ENCODE results near the gene SBK2. TPM values are rescaled to one million over a fixed set of nuclear protein-coding genes. Genes with fewer than 3 reads are reported as not detected.
"Not testable (repeated sequence)": the region's sequence is repeated elsewhere in the genome, so short reads cannot be mapped to it uniquely, and the experiment has no call there.

The SBK2 gene
- total RNA-seq (not detected), polyA plus RNA-seq (not detected)
- long read RNA-seq, donor 1 = 0 reads
- long read RNA-seq, donor 2 = 0 reads
- long read RNA-seq, donor 3 = 0 reads
- long read RNA-seq, donor 4 = 0 reads
- long read RNA-seq, donor 5 = 0 reads
- long read RNA-seq, donor 6 = 0 reads
- long read RNA-seq, donor 7 = 0 reads
- long read RNA-seq, donor 8 = 0 reads
- long read RNA-seq, donor 9 = 0 reads
- long read RNA-seq, donor 10 = 0 reads

- H3K4me3 ChIP-seq (ENCODE audit: low read length in 2 of 2) = no peak within 1 kb of the TSS
- no peaks in the 10 kb centered on the region for H3K9me3 ChIP-seq (ENCODE audit: control insufficient read depth in 2 of 2, insufficient read depth in 1 of 2, low read length in 1 of 2)
- no peaks in the 10 kb centered on the region for H3K27me3 ChIP-seq (ENCODE audit: control insufficient read depth in 2 of 2, insufficient read depth in 1 of 2, low read length in 1 of 2)
- no peak for DNase-seq (ENCODE audit: low read depth in 6 of 9, low spot score in 9 of 9)
- no peak within 1 kb of the TSS for H3K27ac ChIP-seq (ENCODE audit: low read depth in 1 of 2, low read length in 1 of 2)
- no peaks in the 10 kb centered on the region for H3K4me1 ChIP-seq (ENCODE audit: control insufficient read depth in 2 of 2, insufficient read depth in 2 of 2, low read length in 2 of 2)
- no peaks in the 10 kb centered on the region for H3K36me3 ChIP-seq (ENCODE audit: control insufficient read depth in 2 of 2, insufficient read depth in 2 of 2, low read length in 1 of 2)
- WGBS = 70% methylated on average over 14 of the region's 14 CpGs
These were observed at the start of gene SBK2 for GRCh38 chr19:55536951-55537740. Gene SBK2 (minus strand): TSS chr19:55537133. CDS start chr19:55536294, 839 bp downstream.

GRCh38 chr19:55585658-55586339, 48.9 kb upstream of the SBK2 start:
- Histone ChIP-seq H3K36me3 (ENCODE audit: control insufficient read depth in 2 of 2, insufficient read depth in 2 of 2, low read length in 1 of 2) (no peaks in the 10 kb centered on the region), H3K27ac (ENCODE audit: low read depth in 1 of 2, low read length in 1 of 2) (peak overlapping the region; percentile 19 to 69), H3K27me3 (ENCODE audit: control insufficient read depth in 2 of 2, insufficient read depth in 1 of 2, low read length in 1 of 2) (peaks cover 4 to 10% of the 10 kb centered on the region in 2 donors), H3K9me3 (ENCODE audit: control insufficient read depth in 2 of 2, insufficient read depth in 1 of 2, low read length in 1 of 2) (no peaks in the 10 kb centered on the region), H3K4me3 (ENCODE audit: low read length in 2 of 2) (peak overlapping the region; percentile 30 to 36), H3K4me1 (ENCODE audit: control insufficient read depth in 2 of 2, insufficient read depth in 2 of 2, low read length in 2 of 2) (peaks cover 19 to 38% of the 10 kb centered on the region in 2 donors)
- peak in 5 of 9 donors; percentile 56 to 81 (median 73) for DNase-seq (ENCODE audit: low read depth in 6 of 9, low spot score in 9 of 9)
- 5% methylated on average over 36 of the region's 36 CpGs for whole genome bisulfite sequencing

GRCh38 chr19:55584871-55585270, 47.9 kb upstream of the SBK2 start:
- peaks cover 21 to 38% of the 10 kb centered on the region in 2 donors for H3K4me1 ChIP-seq (ENCODE audit: control insufficient read depth in 2 of 2, insufficient read depth in 2 of 2, low read length in 2 of 2)

GRCh38 chr19:55583897-55584296, 47.0 kb upstream of the SBK2 start:
- H3K9me3 ChIP-seq (ENCODE audit: control insufficient read depth in 2 of 2, insufficient read depth in 1 of 2, low read length in 1 of 2); H3K27ac ChIP-seq (ENCODE audit: low read depth in 1 of 2, low read length in 1 of 2); H3K36me3 ChIP-seq (ENCODE audit: control insufficient read depth in 2 of 2, insufficient read depth in 2 of 2, low read length in 1 of 2); DNase-seq (ENCODE audit: low read depth in 6 of 9, low spot score in 9 of 9); H3K4me3 ChIP-seq (ENCODE audit: low read length in 2 of 2): not testable (repeated sequence)
- H3K27me3 ChIP-seq (ENCODE audit: control insufficient read depth in 2 of 2, insufficient read depth in 1 of 2, low read length in 1 of 2) = peaks cover 4 to 10% of the 10 kb centered on the region in 2 donors
- 92% methylated on average over 8 of the region's 8 CpGs for WGBS
- H3K4me1 ChIP-seq (ENCODE audit: control insufficient read depth in 2 of 2, insufficient read depth in 2 of 2, low read length in 2 of 2) = peaks cover 22 to 38% of the 10 kb centered on the region in 2 donors

More at GRCh38 chr19:55584871-55585270, 47.9 kb upstream of the SBK2 start:
- no peak overlapping the region for H3K27ac ChIP-seq (ENCODE audit: low read depth in 1 of 2, low read length in 1 of 2)
- H3K27me3 ChIP-seq (ENCODE audit: control insufficient read depth in 2 of 2, insufficient read depth in 1 of 2, low read length in 1 of 2) = peaks cover 4 to 10% of the 10 kb centered on the region in 2 donors
- H3K36me3 ChIP-seq (ENCODE audit: control insufficient read depth in 2 of 2, insufficient read depth in 2 of 2, low read length in 1 of 2) = no peaks in the 10 kb centered on the region
- 98% methylated on average over 11 of the region's 11 CpGs for WGBS
- no peak for DNase-seq (ENCODE audit: low read depth in 6 of 9, low spot score in 9 of 9)
- H3K4me3 ChIP-seq (ENCODE audit: low read length in 2 of 2) = no peak overlapping the region
- no peaks in the 10 kb centered on the region for H3K9me3 ChIP-seq (ENCODE audit: control insufficient read depth in 2 of 2, insufficient read depth in 1 of 2, low read length in 1 of 2)

GRCh38 chr19:55582284-55582683, 45.4 kb upstream of the SBK2 start:
- not testable (repeated sequence) for DNase-seq (ENCODE audit: low read depth in 6 of 9, low spot score in 9 of 9); H3K9me3 ChIP-seq (ENCODE audit: control insufficient read depth in 2 of 2, insufficient read depth in 1 of 2, low read length in 1 of 2); H3K27me3 ChIP-seq (ENCODE audit: control insufficient read depth in 2 of 2, insufficient read depth in 1 of 2, low read length in 1 of 2); H3K27ac ChIP-seq (ENCODE audit: low read depth in 1 of 2, low read length in 1 of 2); H3K4me3 ChIP-seq (ENCODE audit: low read length in 2 of 2)
- Histone ChIP-seq H3K36me3 (ENCODE audit: control insufficient read depth in 2 of 2, insufficient read depth in 2 of 2, low read length in 1 of 2) (peaks cover 3 to 20% of the 10 kb centered on the region in 2 donors), H3K4me1 (ENCODE audit: control insufficient read depth in 2 of 2, insufficient read depth in 2 of 2, low read length in 2 of 2) (peaks cover 22 to 31% of the 10 kb centered on the region in 2 donors)
- 91% methylated on average over 4 of the region's 4 CpGs for WGBS

GRCh38 chr19:55581823-55582223, 44.9 kb upstream of the SBK2 start:
- H3K27ac ChIP-seq (ENCODE audit: low read depth in 1 of 2, low read length in 1 of 2) = no peak overlapping the region
- no peak for DNase-seq (ENCODE audit: low read depth in 6 of 9, low spot score in 9 of 9)
- H3K9me3 ChIP-seq (ENCODE audit: control insufficient read depth in 2 of 2, insufficient read depth in 1 of 2, low read length in 1 of 2) = no peaks in the 10 kb centered on the region
- peaks cover 20 to 26% of the 10 kb centered on the region in 2 donors for H3K4me1 ChIP-seq (ENCODE audit: control insufficient read depth in 2 of 2, insufficient read depth in 2 of 2, low read length in 2 of 2)
- 70% methylated on average over 6 of the region's 6 CpGs for WGBS
- peaks cover 4 to 5% of the 10 kb centered on the region in 2 donors for H3K27me3 ChIP-seq (ENCODE audit: control insufficient read depth in 2 of 2, insufficient read depth in 1 of 2, low read length in 1 of 2)
- peaks cover 4 to 21% of the 10 kb centered on the region in 2 donors for H3K36me3 ChIP-seq (ENCODE audit: control insufficient read depth in 2 of 2, insufficient read depth in 2 of 2, low read length in 1 of 2)
- H3K4me3 ChIP-seq (ENCODE audit: low read length in 2 of 2) = no peak overlapping the region

GRCh38 chr19:55581145-55581822, 44.4 kb upstream of the SBK2 start:
- no peaks in the 10 kb centered on the region for H3K9me3 ChIP-seq (ENCODE audit: control insufficient read depth in 2 of 2, insufficient read depth in 1 of 2, low read length in 1 of 2)
- H3K36me3 ChIP-seq (ENCODE audit: control insufficient read depth in 2 of 2, insufficient read depth in 2 of 2, low read length in 1 of 2) = peaks cover 5 to 21% of the 10 kb centered on the region in 2 donors
- WGBS = 50% methylated on average over 12 of the region's 12 CpGs
- peak in 2 of 9 donors; percentile 29 to 46 for DNase-seq (ENCODE audit: low read depth in 6 of 9, low spot score in 9 of 9)
- peaks cover 0 to 4% of the 10 kb centered on the region in 2 donors for H3K27me3 ChIP-seq (ENCODE audit: control insufficient read depth in 2 of 2, insufficient read depth in 1 of 2, low read length in 1 of 2)
- peak overlapping the region; percentile 68 to 84 for H3K4me3 ChIP-seq (ENCODE audit: low read length in 2 of 2)
- H3K27ac ChIP-seq (ENCODE audit: low read depth in 1 of 2, low read length in 1 of 2) = peak overlapping the region in 1 of 2 donors; percentile 86
- peaks cover 15 to 21% of the 10 kb centered on the region in 2 donors for H3K4me1 ChIP-seq (ENCODE audit: control insufficient read depth in 2 of 2, insufficient read depth in 2 of 2, low read length in 2 of 2)

GRCh38 chr19:55580628-55581144, 43.8 kb upstream of the SBK2 start, which contains the start of gene ZNF579:
Gene ZNF579 (minus strand): TSS chr19:55580848. CDS start chr19:55579639, 1,209 bp downstream.
- peaks cover 5 to 21% of the 10 kb centered on the region in 2 donors for H3K36me3 ChIP-seq (ENCODE audit: control insufficient read depth in 2 of 2, insufficient read depth in 2 of 2, low read length in 1 of 2)

More at GRCh38 chr19:55580628-55581144, 43.8 kb upstream of the SBK2 start, which contains the start of gene ZNF579:
- DNase-seq (ENCODE audit: low read depth in 6 of 9, low spot score in 9 of 9) = peak in 6 of 9 donors; percentile 60 to 86 (median 71)
- peak within 1 kb of the TSS; percentile 68 to 84 for H3K4me3 ChIP-seq (ENCODE audit: low read length in 2 of 2)
- under 1% methylated on average over 24 of the region's 24 CpGs for WGBS
- H3K27me3 ChIP-seq (ENCODE audit: control insufficient read depth in 2 of 2, insufficient read depth in 1 of 2, low read length in 1 of 2) = peaks cover 0 to 4% of the 10 kb centered on the region in 2 donors
- peaks cover 9 to 15% of the 10 kb centered on the region in 2 donors for H3K4me1 ChIP-seq (ENCODE audit: control insufficient read depth in 2 of 2, insufficient read depth in 2 of 2, low read length in 2 of 2)
- no peaks in the 10 kb centered on the region for H3K9me3 ChIP-seq (ENCODE audit: control insufficient read depth in 2 of 2, insufficient read depth in 1 of 2, low read length in 1 of 2)
- H3K27ac ChIP-seq (ENCODE audit: low read depth in 1 of 2, low read length in 1 of 2) = peak within 1 kb of the TSS; percentile 77 to 86

Measured in thymus (tissue), 14 donors.